Measurements from ENCODE around the gene POLR2J3.
"Not testable (repeated sequence)": the region's sequence is repeated elsewhere in the genome, so short reads cannot be mapped to it uniquely, and the experiment has no call there.

The POLR2J3 gene

GRCh38 chr7:102520797-102521196 lies 51.6 kb downstream of the POLR2J3 start:
- DNase-seq (ENCODE audit: low spot score) = not testable (repeated sequence)

GRCh38 chr7:102517550-102518147 lies 54.7 kb downstream of the POLR2J3 start, which contains the start of gene RASA4B:
RASA4B (minus strand) TSS chr7:102517777; CDS start chr7:102517710, 67 bp downstream.
- DNase-seq (ENCODE audit: low spot score) = not testable (repeated sequence)
